GM12878 (cell line): ENCODE results near the gene SHROOM1. TPM values are rescaled to one million over a fixed set of nuclear protein-coding genes. Genes with fewer than 3 reads are reported as not detected.

Source experiments
- CBX5 ChIP-seq: sonication (generic); IDR thresholded peaks from 2 replicates; pipeline ENCODE4 v1.6.1; 2016; ENCODE audit warnings: low read depth, moderate library complexity, mild to moderate bottlenecking, inconsistent platforms
- CHD2 ChIP-seq: IDR thresholded peaks from 2 replicates; pipeline ENCODE4 v1.6.1; 2011; ENCODE audit warnings: low read depth, low read length, improper control_type of control experiment, borderline replicate concordance
- KDM1A ChIP-seq: fragments of 200-600 bp; sonication (generic); IDR thresholded peaks from 2 replicates; pipeline ENCODE4 v1.6.1; 2016; ENCODE audit warnings: borderline replicate concordance
- MTA3 ChIP-seq: IDR thresholded peaks from 2 replicates; pipeline ENCODE4 v1.6.1; 2012; ENCODE audit warnings: low read length, inconsistent platforms, borderline replicate concordance
- NR2C1 ChIP-seq: fragments of 450-650 bp; IDR thresholded peaks from 2 replicates; pipeline ENCODE4 v1.6.1; 2017; ENCODE audit warnings: antibody characterized with exemption, mild to moderate bottlenecking, moderate library complexity
- POLR2AphosphoS5 ChIP-seq: IDR thresholded peaks from 2 replicates; pipeline ENCODE4 v1.6.1; 2011; ENCODE audit warnings: mild to moderate bottlenecking, low read length, inconsistent platforms
- RUNX3 ChIP-seq: IDR thresholded peaks from 2 replicates; pipeline ENCODE4 v1.6.1; 2012; ENCODE audit warnings: low read length, inconsistent platforms
- TCF12 ChIP-seq: IDR thresholded peaks from 2 replicates; pipeline ENCODE4 v1.6.1; 2011; ENCODE audit warnings: low read depth, mild to moderate bottlenecking, low read length
- ZNF217 ChIP-seq: fragments of 450-650 bp; IDR thresholded peaks from 2 replicates; pipeline ENCODE4 v1.6.1; 2017; ENCODE audit warnings: antibody characterized with exemption, mild to moderate bottlenecking
- polyA plus RNA-seq, 11 experiments: library from polyadenylated mRNA; depleted of rRNA in 4 of 11; unstranded in 6 of 11; stranded (reverse) in 5 of 11; fragments of >200 nt; fragmentation: Nextera tagmentation in 4 of 11; fragmentation: Illumina TruSeq in 1 of 11; extraction: Ambion mirVana in 4 of 11; extraction: Trizol in 1 of 11; gene quantifications; 1 replicate in 1 of 11; 2 replicates in 10 of 11; pipeline versions ENCODE4 v1.2.1 to v1.2.3, GENCODE V29; 2011 to 2016; ENCODE audit warnings: inconsistent platforms in 2 of 11, missing spikeins in 2 of 11, low read depth in 1 of 11
- total RNA-seq, 4 experiments: library from RNA; depleted of rRNA in 3 of 4; stranded (reverse); fragments of >200 nt in 3 of 4; fragmentation: Illumina TruSeq in 1 of 4; extraction: Trizol in 1 of 4; gene quantifications; 2 replicates each; pipeline versions ENCODE4 v1.2.1 to v1.2.3, GENCODE V29; 2013 to 2021
- TF ChIP-seq, protein P1 (sequence below): fragments of 150-350 bp; IDR thresholded peaks from 2 replicates; pipeline ENCODE4 v1.6.1; 2016; ENCODE audit warnings: low read depth, low read length
- TF ChIP-seq, protein P2 (sequence below): fragments of 450-650 bp; conservative IDR thresholded peaks from 2 replicates; pipeline ENCODE4 v1.6.1; 2017; ENCODE audit warnings: mild to moderate bottlenecking, moderate library complexity
- TF ChIP-seq, protein P3 (sequence below): fragments of 450-650 bp; IDR thresholded peaks from 2 replicates; pipeline ENCODE4 v1.6.1; 2018; ENCODE audit warnings: mild to moderate bottlenecking, low read depth, moderate library complexity; ENCODE audit not compliant: partially characterized antibody
- TF ChIP-seq, protein P4 (sequence below): fragments of 450-650 bp; IDR thresholded peaks from 2 replicates; pipeline ENCODE4 v1.6.1; 2016; ENCODE audit warnings: mild to moderate bottlenecking
- TF ChIP-seq, protein P5 (sequence below): IDR thresholded peaks from 2 replicates; pipeline ENCODE4 v1.6.1; 2011; ENCODE audit warnings: borderline replicate concordance, low read depth, mild to moderate bottlenecking, moderate library complexity, mixed read lengths, low read length; ENCODE audit not compliant: insufficient read depth; ENCODE audit errors: extremely low read length
- TF ChIP-seq, protein P6 (sequence below): fragments of 450-650 bp; IDR thresholded peaks from 2 replicates; pipeline ENCODE4 v1.6.1; 2017; ENCODE audit warnings: mild to moderate bottlenecking, low read depth, inconsistent platforms; ENCODE audit not compliant: poor library complexity, severe bottlenecking

The SHROOM1 gene
- total and polyA plus RNA-seq, 10 of the 15 experiments (the other 5 are each of a cell fraction or from before 2014, with no cell fraction given): 0.05 to 3.9 (median 1.3) TPM

DNA sequence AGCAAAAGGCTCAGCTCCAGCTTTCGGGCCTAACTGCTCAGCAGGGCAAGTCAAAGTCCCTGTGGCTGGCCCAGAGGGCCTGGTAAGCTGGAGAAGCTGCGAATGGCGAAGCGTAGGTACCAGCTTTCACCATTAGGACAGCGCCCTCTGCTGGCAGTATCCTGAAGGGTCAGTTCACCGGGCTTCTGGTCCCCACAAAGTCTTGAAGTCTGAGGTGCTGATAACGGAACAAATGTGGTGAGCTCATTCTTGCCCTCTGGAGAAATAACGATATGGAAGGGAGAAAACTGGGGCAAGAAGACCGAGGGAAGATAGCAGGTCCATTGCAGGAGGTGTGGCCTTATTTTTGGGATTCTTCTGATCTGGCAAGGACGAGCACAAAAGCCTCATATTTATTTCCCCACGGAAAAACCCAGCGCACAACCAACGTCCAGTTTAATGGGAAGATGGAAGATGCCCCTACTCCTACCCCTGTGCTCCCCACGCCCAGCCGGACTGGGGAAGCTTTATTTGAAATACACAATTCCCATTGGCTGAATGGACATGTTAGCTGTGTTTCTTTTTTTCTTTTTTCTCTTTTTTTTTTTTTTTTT lies 10.2 kb downstream of the SHROOM1 start (continued):
- TF ChIP-seq KDM1A (no peak), POLR2AphosphoS5 (no peak), CBX5 (no peak), NR2C1 (no peak), MTA3 (no peak), CHD2 (no peak), ZNF217 (no peak), RUNX3 (no peak; the same call in 1 of the 2 replicates), TCF12 (no peak)
- TF ChIP-seq, protein P1, sequence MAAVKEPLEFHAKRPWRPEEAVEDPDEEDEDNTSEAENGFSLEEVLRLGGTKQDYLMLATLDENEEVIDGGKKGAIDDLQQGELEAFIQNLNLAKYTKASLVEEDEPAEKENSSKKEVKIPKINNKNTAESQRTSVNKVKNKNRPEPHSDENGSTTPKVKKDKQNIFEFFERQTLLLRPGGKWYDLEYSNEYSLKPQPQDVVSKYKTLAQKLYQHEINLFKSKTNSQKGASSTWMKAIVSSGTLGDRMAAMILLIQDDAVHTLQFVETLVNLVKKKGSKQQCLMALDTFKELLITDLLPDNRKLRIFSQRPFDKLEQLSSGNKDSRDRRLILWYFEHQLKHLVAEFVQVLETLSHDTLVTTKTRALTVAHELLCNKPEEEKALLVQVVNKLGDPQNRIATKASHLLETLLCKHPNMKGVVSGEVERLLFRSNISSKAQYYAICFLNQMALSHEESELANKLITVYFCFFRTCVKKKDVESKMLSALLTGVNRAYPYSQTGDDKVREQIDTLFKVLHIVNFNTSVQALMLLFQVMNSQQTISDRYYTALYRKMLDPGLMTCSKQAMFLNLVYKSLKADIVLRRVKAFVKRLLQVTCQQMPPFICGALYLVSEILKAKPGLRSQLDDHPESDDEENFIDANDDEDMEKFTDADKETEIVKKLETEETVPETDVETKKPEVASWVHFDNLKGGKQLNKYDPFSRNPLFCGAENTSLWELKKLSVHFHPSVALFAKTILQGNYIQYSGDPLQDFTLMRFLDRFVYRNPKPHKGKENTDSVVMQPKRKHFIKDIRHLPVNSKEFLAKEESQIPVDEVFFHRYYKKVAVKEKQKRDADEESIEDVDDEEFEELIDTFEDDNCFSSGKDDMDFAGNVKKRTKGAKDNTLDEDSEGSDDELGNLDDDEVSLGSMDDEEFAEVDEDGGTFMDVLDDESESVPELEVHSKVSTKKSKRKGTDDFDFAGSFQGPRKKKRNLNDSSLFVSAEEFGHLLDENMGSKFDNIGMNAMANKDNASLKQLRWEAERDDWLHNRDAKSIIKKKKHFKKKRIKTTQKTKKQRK: no peak
- TF ChIP-seq, protein P2, sequence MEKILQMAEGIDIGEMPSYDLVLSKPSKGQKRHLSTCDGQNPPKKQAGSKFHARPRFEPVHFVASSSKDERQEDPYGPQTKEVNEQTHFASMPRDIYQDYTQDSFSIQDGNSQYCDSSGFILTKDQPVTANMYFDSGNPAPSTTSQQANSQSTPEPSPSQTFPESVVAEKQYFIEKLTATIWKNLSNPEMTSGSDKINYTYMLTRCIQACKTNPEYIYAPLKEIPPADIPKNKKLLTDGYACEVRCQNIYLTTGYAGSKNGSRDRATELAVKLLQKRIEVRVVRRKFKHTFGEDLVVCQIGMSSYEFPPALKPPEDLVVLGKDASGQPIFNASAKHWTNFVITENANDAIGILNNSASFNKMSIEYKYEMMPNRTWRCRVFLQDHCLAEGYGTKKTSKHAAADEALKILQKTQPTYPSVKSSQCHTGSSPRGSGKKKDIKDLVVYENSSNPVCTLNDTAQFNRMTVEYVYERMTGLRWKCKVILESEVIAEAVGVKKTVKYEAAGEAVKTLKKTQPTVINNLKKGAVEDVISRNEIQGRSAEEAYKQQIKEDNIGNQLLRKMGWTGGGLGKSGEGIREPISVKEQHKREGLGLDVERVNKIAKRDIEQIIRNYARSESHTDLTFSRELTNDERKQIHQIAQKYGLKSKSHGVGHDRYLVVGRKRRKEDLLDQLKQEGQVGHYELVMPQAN: no peak
- TF ChIP-seq, protein P3, sequence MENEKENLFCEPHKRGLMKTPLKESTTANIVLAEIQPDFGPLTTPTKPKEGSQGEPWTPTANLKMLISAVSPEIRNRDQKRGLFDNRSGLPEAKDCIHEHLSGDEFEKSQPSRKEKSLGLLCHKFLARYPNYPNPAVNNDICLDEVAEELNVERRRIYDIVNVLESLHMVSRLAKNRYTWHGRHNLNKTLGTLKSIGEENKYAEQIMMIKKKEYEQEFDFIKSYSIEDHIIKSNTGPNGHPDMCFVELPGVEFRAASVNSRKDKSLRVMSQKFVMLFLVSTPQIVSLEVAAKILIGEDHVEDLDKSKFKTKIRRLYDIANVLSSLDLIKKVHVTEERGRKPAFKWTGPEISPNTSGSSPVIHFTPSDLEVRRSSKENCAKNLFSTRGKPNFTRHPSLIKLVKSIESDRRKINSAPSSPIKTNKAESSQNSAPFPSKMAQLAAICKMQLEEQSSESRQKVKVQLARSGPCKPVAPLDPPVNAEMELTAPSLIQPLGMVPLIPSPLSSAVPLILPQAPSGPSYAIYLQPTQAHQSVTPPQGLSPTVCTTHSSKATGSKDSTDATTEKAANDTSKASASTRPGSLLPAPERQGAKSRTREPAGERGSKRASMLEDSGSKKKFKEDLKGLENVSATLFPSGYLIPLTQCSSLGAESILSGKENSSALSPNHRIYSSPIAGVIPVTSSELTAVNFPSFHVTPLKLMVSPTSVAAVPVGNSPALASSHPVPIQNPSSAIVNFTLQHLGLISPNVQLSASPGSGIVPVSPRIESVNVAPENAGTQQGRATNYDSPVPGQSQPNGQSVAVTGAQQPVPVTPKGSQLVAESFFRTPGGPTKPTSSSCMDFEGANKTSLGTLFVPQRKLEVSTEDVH: no peak
- TF ChIP-seq, protein P4, sequence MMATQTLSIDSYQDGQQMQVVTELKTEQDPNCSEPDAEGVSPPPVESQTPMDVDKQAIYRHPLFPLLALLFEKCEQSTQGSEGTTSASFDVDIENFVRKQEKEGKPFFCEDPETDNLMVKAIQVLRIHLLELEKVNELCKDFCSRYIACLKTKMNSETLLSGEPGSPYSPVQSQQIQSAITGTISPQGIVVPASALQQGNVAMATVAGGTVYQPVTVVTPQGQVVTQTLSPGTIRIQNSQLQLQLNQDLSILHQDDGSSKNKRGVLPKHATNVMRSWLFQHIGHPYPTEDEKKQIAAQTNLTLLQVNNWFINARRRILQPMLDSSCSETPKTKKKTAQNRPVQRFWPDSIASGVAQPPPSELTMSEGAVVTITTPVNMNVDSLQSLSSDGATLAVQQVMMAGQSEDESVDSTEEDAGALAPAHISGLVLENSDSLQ: no peak
- TF ChIP-seq, protein P5, sequence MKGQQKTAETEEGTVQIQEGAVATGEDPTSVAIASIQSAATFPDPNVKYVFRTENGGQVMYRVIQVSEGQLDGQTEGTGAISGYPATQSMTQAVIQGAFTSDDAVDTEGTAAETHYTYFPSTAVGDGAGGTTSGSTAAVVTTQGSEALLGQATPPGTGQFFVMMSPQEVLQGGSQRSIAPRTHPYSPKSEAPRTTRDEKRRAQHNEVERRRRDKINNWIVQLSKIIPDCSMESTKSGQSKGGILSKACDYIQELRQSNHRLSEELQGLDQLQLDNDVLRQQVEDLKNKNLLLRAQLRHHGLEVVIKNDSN: no peak
- TF ChIP-seq, protein P6, sequence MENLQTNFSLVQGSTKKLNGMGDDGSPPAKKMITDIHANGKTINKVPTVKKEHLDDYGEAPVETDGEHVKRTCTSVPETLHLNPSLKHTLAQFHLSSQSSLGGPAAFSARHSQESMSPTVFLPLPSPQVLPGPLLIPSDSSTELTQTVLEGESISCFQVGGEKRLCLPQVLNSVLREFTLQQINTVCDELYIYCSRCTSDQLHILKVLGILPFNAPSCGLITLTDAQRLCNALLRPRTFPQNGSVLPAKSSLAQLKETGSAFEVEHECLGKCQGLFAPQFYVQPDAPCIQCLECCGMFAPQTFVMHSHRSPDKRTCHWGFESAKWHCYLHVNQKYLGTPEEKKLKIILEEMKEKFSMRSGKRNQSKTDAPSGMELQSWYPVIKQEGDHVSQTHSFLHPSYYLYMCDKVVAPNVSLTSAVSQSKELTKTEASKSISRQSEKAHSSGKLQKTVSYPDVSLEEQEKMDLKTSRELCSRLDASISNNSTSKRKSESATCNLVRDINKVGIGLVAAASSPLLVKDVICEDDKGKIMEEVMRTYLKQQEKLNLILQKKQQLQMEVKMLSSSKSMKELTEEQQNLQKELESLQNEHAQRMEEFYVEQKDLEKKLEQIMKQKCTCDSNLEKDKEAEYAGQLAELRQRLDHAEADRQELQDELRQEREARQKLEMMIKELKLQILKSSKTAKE: peak; percentile 68
